ENCODE measurements around the gene PNPLA1. TPM values are rescaled to one million over a fixed set of nuclear protein-coding genes. Genes with fewer than 3 reads are reported as not detected.
A peak's percentile ranks its signal among the peaks of the same experiment; 100 is the strongest.
"Not testable (repeated sequence)": the region's sequence is repeated elsewhere in the genome, so short reads cannot be mapped to it uniquely, and the experiment has no call there.

PNPLA1 gene
- total RNA-seq, 1 experiment from 2014 or later: 0.38 TPM

DNA sequence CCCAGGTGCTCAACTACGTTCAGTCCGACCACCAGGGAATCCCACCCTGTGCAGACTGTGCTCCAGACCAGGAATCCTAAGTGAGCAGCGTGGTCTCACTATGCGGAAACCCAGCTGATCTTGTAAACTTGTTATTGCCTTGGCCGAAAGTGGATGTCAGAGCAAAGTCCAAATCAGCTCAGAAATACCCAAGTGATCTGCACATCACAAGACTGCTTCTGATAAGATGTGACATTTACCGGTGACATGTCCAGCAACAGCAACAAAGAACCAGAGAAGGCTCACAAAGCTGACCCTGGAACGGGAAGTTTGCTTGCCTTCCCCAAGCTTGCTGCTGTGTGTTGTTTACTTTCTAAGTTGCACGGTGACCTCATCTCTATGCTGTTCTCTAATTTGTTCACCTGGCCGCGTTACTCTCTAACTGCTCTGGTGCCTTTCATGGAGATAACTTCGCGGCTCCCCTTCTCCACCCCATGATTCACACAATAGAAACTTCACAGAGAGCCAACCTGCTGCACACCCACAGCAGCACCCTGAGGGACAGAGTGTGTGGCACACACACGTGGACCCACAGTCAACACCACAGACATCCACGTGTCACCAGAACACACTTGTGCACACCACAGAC is 65.1 kb downstream of the PNPLA1 start:
- peak; percentile 81 for DNase-seq (ENCODE audit: low spot score)

DNA sequence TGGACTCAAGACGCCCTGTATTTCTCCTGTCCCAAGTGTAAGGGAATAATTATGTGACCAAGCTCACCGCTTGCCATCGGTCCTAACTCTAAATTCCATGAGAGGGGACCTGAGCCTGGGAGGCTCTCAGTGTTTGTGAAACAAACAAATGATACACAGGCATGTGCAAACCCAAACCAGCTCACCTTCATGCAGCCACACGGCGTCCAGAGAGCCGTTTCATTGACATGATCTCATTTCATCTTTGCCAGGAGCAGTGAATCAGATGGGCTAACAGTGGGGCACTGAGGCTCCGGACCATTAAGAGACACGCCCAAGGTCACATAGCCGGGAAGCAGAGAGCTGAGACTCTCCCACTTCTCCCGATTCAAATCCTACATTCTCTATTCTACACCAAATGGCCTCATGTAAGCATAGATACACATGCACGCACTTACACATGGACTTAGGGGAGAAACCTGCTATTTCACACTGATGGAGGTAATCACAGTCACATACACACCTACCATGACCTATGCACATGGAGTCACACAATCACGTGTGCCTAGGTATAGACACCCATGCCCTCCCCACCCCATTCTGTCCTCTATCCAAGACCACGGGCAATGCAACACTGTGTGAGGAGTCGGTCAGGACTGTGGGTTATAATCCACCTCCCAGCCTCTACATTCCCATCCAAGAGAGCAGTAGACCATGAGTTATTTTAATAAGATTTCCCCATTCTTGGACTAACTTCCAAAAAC is 65.8 kb downstream of the PNPLA1 start:
- DNase-seq (ENCODE audit: low spot score): no peak

DNA sequence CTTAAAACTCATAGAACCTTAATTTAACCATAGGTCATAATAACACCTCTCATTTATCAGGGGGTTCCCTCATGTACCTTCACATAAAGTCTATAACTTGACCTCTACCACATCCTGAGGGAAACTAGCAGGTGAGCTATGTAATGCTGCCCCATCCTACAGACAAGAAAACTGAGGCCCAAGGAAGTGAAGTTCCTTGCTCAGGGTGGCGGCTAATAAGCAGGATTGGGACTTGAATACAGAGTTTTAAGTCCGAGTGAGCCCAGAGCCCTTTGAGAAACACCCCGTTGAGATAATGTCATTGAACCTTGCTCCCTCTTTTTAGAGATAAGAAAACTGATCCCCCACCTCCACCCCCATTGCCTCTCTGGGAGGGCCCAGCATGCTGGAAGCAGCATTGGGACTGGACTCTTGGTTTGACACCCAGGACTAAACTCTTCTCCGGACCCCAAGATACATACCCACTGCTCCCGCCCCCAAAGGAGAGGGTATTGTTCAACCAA is 66.4 kb downstream of the PNPLA1 start:
- DNase-seq (ENCODE audit: low spot score): no peak

DNA sequence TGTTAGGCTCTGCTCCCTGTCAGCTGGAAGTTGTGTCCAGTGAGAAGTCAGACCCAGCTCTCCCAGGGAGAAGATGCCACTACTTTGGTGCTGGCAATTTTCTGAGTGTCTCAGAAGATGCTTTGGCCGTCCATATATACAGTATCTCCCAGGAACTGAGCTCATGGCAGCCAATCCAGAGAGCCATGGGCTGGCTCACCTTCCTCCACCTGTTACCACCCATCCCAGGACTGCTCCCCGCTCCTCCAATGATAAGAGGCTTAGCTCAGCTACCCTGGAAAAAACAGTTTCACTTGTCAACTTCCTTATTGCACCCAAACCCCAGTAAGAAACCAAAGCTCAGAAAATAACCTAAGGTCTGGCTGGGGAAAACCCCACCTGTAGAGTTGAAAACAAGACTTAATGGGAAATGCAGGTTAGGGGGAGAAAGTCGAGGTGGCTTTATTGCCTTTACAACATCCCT is 67.0 kb downstream of the PNPLA1 start, which contains the start of gene BNIP5:
BNIP5 (minus strand) TSS at position 110 of the 463 bp plus-strand sequence. CDS start 6,198 bp downstream, outside the sequence.
- peak; percentile 35 for DNase-seq (ENCODE audit: low spot score)

DNA sequence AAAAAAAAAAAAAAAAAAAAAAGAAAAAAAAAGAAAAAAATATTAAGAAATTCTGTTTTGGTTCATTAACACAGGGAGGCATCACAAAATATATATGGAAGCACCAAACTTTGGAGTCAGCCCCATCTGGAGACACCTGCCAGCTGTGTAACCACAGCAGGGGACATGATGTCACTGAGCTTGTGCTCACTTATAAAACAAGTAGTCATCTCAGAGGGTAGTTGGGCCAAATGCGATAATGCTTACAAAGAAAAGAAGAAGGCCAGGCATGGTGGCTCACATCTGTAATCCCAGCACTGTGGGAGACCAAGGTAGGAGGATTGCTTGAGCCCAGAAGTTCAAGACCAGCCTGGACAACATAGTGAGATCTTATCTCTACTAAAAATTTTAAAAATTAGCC is 68.0 kb downstream of the PNPLA1 start:
- DNase-seq (ENCODE audit: low spot score): no peak

DNA sequence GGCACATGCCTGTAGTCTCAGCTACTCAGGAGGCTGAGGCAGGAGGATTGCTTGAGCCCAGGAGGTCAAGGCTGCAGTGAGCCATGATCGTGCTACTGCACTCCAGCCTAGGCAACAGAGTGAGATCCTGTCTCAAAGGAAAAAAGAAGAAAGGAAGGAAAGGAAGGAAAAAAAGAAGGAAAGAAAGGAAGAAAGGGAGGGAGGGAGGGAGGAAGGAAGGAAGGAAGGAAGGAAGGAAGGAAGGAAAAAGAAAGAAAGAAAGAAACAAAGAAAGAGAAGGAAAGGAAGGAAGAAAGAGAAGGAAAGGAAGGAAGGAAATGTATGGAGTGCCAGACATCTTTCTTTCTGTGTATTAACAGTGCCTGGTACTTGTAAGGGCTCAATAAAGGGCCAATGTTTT is 68.4 kb downstream of the PNPLA1 start:
- not testable (repeated sequence) for DNase-seq (ENCODE audit: low spot score)

DNA sequence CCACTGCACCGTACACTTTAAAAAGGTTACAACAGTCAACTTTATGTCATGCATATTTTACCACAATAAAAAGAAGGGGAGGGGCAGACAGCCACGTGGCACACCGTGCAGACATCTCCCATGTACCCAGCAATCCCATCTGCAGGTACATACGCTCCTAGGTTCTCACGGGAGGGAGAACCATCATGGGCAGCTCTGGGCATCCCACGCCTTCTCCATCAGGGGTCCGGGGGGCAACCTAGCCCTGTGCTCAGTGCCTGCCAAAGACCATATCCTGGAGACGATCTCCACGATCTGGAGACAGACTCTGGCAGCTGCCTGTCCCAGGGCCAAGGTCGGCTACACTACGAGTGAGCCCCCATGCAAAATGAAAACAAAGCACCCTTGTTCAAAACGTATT is 69.3 kb downstream of the PNPLA1 start:
- DNase-seq (ENCODE audit: low spot score): no peak

DNA sequence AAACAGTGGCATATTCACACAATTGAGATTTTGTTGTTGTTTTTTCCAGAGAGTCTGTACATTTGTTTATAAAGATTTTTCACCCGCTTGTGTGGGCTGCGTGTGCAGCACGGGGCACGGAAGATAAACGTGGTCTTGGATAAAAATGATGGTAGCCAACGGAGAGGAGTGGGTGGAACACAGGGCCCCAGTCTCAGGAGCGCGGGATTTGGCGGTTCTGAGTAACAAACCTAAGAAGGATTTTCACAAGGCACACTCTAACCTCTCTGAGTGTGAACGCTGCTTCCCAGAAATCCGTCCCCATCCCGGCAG is 70.4 kb downstream of the PNPLA1 start:
- no peak for DNase-seq (ENCODE audit: low spot score)

DNA sequence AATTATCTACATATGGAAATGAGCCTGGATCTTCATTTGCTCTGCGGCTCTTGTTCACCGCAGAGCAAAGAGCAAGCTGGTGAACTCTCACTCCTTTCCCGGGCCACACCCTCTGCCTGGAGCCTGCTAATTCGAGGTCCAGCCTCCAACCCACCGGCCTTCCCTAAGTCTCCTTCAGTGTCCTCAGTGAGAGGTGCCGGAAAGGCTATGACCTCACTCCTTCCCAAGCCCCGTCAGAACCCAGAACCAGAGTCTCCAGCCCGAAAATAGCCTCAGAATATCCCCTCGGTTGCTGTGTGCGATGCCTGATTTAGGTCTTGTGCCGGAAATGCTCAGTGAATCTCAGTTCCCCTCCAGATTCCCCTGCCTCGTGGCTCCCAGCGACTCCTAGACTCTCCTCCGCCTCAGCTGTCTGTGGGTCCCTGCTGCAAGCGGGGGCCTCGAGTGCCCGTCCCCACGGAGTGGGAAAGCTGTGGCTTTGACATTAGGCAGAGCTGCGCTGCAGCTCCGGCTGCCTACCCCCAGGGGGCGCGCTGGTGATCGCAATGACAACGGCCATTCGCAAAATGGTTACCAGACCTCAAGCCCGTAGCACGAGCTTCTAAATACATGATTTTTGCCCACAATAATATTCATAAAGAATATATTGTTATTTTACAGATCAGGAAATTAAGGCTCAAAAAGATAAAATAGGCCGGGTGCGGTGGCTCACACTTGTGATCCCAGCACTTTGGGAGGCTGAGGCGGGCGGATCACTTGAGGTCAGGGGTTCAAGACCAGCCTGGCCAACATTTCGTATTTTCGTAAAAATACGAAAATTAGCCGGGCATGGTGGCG is 71.0 kb downstream of the PNPLA1 start:
- DNase-seq (ENCODE audit: low spot score): peak; percentile 77

DNA sequence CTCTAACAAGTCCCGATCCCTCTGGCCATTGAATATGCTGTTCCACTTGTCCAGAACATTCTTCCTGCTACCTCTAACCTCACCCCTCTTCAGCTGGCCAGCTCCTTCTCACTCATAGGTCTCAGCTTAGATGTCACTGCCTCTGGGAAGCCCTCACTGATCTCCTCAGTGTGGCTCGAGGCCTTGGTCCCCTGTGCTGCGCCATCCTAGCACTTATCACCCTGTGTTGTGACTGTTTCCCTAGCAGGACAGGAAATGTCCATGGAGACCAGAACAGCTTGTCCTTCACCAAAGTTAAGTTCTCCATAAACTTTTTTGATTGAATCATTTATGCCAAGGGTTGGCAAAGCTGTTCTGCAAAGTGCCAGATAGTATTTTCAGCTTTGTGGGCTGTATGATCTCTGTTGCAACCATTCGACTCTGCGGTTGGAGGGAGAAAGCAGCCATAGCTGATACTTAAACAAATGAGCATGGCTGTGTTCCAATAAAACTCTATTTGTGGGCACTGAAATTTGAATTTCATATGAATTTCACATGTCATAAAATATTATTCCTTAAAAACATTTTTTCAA is 73.3 kb downstream of the PNPLA1 start:
- DNase-seq (ENCODE audit: low spot score): no peak

DNA sequence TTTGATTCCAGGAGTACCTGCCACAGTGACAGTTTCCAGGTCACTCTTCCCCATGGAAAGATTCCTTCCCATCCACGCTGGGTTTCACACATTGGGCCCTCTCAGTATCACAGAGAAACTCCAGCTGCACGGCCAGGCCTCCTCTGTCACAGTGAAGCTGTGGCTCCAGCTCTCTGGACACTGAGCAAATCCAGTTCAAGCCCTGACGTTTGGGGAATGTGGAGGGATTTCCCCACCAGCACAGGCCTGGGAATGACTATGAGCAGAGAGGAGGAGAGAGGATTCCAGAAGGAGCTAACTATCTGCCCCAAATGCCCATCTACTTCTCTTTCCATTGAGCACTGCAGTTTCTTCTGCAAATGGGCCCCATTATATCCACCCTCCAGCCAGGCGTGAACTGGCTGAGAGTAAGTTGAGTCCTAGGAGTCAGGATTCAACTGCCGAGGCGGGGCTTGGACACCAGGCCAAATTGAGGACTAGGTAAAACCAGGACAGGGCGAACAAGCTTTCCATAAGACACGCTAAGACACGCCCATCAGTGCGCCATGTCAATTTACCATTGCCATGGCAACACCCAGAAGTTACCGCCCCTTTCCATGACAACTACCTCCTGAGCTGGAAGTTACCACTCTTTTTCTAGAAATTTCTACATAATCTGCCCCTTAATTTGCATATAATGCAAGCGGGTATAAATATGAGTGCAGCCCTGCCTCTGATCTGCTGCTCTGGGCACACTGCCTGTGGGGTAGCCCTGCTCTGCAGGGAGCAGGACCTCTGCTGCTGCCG is 76.0 kb downstream of the PNPLA1 start:
- DNase-seq (ENCODE audit: low spot score): no peak

DNA sequence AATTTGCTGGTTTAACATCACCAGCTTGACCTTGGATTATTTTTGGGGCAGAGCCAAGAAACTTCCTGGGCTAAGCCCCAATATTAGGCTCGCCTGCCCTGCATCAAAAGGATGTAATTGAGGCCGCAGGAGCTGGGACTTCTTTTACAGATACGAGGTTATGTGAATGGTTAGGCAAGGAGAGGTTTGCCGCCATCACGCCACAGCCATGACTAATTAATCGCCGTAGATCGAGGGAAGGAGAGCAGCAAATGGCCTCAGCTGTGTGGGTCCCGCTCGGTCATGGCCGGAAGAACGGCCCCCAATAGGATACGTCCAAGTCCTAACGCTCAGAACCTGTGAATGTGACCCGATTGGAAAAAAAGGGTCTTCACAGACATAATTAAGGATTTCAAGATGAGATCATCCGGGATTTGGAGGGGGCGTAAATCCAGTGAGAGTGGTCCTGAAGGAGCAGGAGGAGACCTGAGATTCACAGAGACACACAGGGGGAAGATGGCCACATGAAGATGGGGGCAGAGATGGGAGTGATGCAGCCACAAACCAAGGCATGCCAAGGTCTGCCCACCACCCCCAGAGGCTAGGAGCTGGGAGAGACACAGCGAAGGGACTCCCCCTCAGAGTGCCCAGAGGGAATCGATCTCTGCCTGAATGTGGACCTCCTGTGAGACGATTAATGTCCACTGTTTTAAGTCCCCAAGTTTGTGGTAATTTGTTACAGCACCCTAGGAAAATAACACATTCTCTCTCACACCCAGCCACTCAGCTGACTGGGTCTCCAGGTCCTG is 76.8 kb downstream of the PNPLA1 start:
- no peak for DNase-seq (ENCODE audit: low spot score)

DNA sequence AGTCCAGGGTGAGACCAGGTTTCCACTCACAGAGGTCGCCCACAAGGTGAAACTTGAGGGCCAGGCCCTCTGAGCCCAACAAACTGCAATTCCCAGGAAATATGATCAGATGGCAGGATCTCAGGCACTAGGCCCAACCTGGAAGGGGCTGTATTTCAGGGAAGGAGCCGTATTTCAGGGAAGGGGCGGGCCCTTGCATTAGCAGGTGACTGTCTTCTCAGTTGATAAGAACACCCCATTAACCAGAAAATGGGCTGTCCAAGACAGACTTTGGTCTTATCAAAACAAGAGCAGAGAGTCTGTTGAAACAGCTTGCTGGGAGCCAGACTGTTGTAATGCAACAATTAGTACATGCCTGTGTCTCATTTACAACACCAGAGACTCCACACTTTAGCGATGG is 77.8 kb downstream of the PNPLA1 start:
- DNase-seq (ENCODE audit: low spot score): no peak

DNA sequence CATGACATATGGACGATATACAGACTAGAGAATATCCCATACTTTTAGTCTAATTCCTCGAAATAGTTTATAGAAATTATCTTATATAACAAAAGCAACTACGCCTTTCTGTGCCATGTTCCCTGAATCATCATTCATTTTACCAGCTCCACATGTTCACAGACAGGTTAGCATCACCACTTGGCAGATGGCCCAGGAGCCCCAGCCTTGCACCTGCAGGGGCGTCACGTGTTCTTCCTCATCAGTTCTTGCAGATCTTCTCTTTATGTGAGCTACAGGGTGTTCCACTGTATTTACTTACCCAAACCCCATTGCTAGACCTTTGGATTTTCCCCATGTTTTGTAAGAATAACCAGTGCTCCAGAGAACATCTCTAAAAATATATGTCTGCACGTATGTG is 79.4 kb downstream of the PNPLA1 start:
- peak; percentile 82 for DNase-seq (ENCODE audit: low spot score)

DNA sequence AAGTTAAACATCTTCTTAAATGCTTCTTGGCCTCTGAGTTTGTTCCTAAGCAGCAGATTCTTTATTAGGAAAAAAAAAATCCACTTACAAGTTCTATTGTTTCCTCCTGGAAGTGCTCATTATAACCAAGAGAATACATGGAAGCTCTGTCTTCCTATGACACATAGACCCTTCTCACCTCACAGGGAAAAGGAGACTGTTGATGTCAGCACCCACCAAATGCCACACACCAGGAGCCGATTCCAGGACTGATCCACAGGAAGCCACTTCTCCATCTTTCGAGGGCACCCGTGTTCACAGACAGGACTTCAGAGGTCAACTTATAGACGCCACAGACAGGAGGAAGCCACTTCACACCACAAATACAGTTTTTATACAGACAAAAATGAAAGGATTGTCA is 80.2 kb downstream of the PNPLA1 start:
- DNase-seq (ENCODE audit: low spot score): no peak

DNA sequence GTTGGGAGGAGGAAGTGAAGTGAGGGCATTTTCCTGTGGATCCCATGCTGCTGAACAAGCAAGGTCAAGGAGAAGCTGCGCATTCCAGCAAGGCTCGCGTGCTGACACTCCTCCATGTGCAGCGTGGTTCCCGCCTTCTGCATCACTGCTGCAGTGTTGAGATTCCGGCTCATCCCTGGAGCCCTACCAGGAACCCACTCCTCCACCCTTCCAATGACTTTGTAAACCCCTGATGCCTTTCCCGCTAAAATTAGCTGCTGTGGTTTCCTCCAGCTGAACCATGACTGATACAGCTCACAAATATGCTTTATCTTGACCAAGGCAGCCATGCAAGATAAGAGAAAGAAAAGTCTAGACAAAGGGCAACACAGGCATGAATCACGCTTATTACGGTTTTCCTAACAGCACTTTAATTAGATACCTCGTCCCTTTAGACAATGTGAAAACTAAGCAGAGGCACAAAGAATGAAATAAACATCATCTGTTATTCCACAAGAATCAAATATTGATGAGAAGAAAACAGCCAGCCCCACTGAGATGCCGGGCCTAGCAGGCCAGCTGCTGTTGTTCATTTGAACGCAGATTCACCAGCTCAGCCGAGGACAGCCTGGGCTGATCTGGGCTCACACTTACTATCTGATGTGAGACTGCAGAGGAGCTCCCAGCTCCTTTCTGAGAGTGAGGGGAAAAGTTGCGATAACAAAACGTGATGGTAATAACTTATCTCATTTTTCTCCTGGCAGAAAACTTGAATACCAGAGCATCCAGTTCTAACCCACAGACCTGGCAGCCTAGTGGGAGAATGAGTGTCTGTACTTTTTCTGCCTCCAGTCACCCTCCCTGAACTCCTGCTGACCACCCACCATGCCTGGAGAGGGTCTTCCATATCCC is 81.1 kb downstream of the PNPLA1 start:
- DNase-seq (ENCODE audit: low spot score): peak; percentile 27

DNA sequence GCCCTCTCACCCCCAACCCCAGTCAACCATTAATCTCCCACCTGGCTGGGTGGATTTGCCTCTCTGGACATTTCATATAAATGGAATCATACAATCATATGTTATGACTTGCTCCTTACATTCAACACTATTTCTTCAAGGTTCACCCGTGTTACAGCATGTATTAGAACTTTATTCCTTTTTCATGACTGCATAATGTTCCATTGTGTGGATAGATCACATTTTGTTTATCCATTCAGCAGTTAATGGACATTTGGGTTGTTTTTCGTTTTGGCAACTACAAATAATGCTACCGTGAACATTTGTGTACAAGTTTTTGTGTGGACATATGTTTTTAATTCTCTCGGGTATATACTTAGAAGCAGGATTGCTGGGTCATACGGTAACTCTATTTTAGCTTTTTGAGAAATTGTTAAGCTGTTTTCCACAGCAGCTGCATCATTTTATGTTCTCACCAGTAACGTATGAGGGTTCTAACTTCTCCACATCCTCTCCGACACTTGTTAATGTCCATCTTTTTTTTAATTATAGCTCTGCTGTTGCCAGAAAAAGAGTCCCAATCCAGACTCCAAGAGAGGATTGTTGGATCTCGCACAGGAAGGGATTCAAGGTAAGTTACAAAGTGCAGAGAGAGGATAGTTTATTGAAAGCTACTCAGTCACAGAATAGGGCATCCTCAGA is 82.8 kb downstream of the PNPLA1 start:
- DNase-seq (ENCODE audit: low spot score): no peak

DNA sequence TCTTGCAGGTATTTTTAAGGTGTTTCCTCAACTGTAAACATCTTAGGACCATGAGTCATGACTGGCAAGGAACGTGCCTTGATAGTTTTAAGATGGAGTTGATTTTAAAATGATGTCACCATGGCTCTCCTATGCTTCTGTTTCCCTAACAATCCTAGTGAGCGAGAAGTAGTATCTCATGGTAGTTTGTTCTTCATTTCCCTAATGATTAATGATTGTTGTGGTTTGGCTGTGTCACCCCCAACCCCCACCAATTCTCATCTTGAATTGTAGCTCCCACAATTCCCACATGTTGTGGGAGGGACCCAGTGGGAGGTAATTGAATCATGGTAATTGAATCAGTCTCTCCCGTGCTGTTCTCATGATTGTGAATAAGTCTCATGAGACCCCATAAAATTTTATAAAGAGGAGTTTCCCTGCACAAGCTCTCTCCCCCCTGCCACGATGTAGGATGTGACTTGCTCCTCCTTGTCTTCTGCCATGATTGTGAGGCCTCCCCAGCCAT is 83.6 kb downstream of the PNPLA1 start:
- DNase-seq (ENCODE audit: low spot score): no peak

Measured in HT-29 (cell line).